Activated gamma-delta T cell treated with anti-CD3 and anti-CD28 coated beads, Interleukin-2, amount 50 U/mL, for 16 hours (primary cell): Measurements from ENCODE around the gene MYH10.
"Not testable (repeated sequence)": the region's sequence is repeated elsewhere in the genome, so short reads cannot be mapped to it uniquely, and the experiment has no call there.

ENCODE experiments used
- DNase-seq: peaks from one replicate; pipeline ENCODE4 v3.0.0-alpha.2; 2020; ENCODE audit warnings: low read depth

MYH10 gene

DNA sequence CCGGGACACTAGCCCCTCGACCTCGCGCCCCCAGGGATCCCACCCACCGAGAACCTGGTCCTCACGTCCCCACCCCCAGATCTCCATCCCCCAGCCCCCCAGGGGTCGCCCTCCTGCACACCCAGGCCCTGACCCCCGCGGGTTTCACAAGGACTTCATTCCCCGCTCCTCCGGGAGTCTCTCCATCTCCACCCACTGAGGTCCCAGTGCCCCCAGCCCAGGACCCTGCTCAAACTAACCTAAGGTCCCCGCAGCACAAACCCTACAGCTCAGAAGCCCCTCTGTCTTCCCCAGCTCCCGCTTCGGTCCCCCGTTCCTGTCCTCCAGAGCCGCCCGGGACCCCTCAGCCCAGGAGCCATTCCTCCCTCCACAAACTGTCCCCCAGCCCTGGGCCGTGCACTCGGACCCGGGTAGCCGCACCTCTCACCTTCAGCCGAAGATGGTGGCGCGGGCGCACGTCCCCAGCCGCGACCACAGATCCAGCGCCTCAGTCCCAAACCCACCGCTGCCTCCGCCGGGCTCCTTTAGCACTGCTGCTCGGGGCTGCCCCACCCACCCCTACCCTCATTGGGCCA, at the start of gene MYH10:
MYH10 (minus strand) TSS at position 499 of the 575 bp plus-strand sequence. CDS start 7,479 bp downstream, outside the sequence.
- DNase-seq: no peak

DNA sequence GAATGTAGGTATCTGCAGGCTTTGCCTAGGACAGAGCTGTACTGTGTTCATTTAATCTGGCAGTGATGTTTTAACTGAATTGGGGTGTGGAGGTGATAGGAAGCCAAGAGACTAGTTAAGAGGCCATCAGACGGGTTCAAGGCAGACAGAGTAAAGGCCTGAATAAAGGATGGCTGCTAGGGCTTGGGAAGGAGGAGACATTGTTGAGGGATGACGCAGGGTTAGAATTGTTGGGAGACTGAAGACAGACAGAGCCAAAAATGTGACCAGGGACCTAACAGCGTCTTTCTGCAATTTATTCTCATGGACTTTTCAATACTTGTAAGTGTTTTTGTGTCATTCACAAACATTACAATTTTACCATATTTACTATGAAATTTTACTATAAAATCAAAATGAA, 48.6 kb upstream of the MYH10 start:
- DNase-seq: no peak

DNA sequence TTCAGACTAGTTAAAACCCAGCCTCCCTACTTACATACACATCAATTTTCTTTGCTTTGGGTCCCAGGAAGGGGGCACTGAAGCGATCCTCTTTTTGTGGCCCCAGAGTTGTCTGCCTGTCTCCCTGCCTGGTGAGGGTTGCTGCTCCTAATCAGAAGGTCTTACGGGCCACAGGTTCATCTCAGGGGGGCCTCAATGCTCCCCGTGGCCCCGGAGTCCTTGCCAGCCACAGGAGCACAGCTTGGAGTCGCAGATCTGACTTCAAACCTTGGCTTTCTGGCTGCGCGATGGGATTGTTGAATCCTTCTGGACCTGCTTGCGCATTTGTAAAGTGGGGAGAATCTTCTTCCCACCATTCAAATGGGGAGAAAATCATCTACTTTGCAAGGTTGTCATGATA, 44.8 kb upstream of the MYH10 start:
- DNase-seq: no peak

DNA sequence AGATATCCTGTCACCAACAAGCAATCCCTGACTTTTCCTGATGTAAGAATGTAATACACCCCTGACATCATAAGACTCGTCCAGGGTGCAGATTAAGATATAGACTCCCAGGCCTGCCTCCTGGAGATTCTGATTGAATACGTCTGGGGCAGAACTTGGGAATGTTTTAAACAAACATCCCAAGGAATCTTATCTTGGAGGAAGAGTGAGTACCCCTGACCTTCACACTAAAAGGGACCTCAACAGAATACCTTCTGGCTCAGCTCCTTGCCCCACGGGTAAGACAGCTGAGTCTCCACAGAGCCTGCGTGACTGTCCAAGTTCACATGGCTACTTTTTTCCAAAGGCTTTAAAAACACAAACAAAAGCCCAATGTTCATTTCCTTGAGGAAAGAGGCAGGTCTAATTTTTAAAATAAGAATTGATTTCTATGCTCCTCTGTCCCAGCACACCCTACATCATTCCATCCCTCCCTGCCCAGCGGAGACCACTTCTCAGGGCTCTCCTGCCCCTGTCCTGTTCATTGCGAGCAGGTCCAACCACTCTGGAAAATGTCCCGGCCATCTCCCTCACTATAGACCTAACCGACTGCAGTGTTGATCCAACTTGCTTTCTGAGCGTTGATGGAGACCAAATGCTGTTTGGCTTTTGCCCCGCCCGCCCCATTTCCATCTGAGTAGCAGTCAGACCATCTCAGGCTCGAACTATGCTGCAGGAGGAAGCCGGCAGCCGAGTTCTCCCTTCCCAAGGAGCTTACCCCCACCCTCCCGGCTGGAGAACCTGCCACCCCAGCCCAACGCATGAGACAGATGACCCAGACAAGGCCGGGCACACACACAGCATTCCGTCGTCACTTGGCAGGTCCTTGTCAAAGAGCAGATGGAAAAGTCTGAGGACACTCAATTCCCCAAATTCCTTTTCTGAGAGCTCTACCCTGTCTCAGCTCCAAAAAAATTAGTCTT, 44.1 kb upstream of the MYH10 start:
- DNase-seq: no peak

DNA sequence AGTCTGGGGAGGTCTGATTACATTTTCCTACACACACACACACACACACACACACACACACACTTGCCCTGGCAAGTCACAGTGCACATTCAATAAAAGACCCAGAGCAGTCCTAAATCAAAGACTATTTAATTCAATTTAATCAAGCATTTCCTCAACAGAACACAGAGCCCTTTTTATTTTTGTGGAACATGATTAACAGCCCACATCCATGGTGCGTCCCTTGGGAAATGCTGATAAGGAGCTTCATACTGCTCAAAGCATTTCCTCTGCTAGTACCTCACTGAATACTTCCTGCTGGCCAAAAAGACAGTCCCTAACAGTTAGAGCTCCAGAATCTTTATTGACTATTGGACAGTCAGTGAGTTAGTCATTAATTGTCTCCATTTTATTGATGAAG, 43.1 kb upstream of the MYH10 start:
- no peak for DNase-seq

DNA sequence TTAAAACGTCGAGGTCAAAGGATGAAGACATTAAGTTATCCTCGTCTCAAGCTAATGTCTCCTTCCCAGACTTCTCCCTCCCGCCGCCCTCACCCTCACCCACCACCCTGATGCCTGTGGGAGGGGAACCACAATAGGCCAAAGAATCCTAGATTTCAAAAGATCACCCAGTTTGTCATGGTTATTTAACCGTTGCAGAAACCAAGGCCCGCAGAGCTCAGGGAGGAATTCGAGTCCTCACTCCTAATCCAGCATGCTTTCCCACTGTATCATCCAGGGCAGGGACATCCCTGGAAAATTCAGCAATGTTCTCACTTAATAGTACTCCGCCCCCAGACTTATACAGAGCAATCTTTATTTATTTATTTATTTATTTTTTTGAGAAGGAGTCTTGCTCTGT, 41.8 kb upstream of the MYH10 start:
- no peak for DNase-seq

DNA sequence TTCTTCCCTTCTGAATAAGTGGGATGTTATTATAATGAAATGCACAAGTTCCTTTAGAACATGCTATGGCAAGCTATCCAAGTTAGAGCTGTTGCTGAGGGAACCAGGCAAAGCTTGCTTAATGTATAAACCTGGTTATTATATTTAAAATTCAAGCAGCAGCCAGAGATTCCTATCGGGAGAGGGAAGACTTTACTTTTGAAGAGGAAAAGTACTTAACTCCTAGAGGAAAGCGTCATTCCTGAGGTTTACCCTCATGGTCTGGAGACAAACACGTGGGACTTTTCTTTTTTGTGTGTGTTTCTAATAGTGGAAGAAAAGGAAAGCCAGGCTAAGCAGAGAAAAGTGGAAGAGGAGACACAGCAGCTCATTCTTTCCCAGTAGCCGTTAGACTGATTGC, 39.9 kb upstream of the MYH10 start:
- no peak for DNase-seq

DNA sequence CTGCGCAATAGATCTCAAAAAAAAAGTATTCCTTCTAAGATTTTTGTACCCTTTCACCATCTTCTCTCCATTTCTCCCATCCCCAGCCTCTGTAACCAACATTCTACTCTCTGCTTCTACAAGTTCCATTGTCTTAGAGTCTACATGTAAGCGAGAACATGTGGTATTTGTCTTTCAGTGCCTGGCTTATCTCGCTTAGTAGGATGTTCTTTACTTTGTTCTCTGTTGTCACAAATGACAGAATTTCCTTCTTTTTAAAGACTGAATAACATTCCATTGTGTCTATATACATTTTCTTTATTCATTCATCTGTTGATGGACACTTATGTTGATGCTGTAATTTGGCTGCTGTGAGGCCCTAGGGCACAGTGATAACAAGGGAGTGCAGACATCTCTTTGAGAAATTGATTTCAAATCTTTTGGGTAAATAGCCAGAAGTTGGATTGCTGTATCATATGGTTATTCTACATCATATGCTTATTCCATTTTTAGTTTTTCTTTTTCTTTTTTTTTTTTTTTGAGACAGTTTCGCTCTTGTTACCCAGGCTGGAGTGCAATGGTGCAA, 37.7 kb upstream of the MYH10 start:
- no peak for DNase-seq

DNA sequence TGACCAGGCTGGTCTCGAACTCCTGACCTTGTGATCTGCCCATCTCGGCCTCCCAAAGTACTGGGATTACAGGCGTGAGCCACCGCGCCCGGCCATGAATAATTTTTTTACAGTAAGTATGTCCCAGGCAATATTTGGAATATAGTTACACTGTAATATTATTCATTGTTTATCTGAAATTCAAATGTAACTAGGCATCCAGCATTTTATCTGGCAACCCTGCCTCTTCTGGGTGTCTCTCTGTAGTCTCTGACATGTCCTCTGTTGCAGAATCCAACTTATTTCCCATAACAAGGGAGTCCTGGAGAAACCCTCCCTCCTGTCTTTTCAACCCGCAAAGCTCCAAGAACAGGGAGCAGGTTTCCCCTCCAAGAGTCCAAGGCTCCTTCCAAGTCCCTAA, 36.9 kb upstream of the MYH10 start:
- DNase-seq: no peak

DNA sequence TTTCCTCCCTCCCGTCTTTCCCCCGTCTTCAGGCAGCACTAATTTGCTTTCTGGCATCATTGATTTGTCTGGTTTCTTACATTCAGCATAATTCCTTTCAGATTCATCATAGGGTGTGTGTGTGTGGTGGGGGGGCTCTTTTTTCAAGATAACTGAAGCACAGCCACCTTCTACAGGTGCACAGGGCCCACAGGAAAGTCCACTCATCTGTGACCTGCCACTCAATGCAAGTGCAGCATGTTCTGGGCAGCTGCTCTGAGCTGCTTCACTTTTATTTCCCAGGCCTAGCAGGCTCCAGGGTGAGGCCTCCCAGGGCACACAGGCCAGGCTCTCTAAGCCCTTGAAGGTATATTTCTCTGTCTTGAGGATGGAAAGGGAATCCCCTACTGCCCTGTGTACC, 35.2 kb upstream of the MYH10 start:
- DNase-seq: no peak

DNA sequence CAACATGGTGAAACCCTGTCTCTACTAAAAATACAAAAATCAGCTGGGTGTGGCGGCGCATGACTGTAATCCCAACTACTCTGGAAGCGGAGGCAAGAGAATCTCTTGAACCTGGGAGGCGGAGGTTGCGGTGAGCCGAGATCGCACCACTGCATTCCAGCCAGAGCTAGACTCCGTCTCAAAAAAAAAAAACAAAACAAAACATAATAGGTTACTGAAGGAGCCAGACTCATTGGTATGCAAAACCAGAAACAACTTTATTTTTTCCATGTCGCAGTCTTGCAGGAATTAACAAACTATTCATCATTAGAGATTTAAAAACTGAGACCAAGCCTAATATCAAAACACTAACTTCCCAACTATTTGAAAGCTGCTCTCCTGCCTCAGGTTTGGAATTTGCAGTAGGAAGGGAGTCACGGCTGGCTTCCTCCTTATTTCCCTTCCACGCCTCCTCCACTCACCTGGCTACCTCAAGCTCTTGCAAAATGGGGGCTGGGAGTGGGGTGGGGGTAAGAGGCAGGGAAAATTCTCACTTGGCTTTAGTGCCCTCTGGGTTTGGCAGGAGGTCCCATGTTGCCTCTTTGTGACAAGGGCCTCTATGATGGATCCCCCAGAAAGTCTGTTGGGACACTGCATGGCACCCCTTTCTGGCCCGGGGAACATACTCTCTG, 34.1 kb upstream of the MYH10 start:
- DNase-seq: no peak

DNA sequence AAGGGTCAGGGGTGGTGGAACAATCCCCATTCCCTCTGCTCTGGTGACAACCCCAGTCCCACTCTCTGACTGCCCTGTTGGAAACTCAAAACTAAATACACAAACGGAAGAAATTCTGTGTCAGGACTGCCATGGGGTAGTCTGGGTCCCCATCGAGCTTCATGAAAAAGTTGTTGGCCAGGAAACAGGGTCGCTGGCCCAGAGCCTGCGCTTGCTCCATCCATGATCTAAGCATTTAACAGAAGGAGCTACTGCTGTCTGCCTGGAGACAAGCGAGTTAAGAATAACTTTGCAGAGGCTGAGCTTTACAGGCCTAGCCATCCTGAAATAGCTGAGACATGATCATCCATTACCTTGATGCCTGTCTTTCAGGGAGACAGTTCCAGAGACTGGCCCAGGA, 32.4 kb upstream of the MYH10 start:
- no peak for DNase-seq

DNA sequence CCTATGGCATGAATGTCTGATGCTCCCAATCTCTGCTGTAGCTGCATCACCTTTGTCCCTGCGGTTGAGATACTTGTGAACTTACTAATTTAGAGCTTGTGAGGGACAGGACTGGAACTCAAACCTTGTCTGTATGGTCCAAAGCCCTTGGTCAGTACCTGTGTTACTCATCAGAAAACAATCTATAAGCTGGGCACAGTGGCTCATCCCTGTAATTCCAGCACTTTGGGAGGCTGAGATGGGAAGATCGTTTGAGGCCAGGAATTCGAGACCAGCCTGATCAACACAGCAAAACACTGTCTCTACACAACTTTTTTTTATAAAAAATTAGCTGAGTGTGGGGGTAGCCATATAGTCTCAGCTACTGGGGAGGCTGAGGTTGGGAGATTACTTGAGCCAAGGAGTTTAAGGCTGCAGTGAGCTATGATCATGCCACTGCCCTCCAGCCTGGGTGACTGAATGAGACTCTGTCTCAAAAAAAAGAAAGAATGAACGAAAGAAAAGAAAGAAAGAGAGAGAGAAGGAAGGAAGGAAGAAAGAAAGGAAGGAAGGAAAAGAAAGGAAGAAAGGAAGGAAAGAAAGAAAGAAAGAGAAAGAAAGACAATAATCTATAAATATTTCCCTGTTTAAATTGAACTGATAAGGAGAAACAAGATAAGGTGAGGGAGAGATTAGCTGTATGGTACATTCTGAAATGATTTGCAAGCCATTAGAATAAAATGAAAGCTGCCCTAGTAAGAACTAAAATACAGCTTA, 31.7 kb upstream of the MYH10 start:
- no peak for DNase-seq

DNA sequence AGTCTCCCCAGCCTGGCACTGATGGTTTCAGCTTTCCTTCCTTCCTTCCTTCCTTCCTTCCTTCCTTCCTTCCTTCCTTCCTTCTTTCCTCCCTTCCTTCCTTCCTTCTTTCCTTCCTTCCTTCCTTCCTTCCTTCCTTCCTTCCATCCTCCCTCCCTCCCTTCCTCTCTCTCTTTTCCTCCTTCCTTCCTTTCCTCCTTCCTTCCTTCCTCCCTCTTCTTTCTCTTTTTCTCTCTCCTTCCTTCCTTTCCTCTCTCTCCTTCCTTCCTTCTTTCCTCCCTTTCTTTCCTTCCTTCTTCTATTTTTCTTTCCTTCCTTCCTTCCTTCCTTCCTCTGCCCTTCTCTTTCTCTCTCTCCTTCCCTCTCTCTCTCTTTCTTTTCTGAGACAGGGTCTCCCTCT, 30.2 kb upstream of the MYH10 start:
- not testable (repeated sequence) for DNase-seq

DNA sequence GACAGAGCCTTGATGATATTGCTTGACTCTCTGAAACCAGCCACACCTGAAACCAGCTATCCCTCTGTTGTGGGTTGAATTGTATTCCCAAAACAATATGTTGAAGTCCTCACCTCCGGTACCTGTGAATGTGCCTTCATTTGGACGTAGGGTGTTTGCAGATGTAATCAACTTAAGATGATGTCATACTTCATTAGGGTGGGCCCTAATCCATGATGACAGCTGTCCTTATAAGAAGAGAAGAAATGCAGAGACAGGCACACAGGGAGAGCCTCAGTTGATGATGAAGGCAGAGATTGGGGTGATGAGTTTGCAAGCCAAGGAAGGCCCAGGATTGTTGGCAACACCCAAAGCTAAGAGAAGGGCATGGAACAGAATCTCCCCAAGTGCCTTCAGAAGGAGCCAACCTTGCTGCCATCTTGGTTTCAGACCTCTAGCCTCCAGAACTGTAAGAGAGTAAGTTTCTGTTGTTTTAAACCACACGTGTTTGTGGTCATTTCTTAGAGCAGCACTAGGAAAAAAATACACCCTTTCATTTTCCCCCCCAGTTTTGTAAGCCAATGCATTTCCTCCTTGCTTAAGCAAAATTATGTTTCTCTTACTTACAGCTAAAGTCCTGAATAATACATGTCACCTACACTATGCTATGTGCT, 29.4 kb upstream of the MYH10 start:
- DNase-seq: no peak

DNA sequence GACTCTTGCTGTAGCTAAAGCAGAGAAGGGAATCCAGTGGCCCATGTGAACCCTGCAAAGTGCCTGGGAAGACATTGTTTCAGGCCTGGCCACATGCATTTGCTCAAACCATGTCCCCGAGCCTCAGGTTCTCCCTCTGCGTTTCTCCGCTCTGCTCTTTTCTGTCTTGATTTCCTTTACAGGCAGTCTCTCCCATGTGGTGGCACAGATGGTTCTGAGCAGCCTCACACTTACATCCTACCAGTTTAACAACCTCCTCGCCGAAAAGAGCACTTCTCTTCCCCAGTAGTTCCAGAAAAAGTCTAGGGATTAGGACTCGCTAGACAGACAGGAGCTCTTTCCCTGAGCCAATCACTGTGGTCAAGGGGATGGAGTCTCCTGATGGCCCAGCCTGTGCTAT, 28.3 kb upstream of the MYH10 start:
- DNase-seq: no peak

DNA sequence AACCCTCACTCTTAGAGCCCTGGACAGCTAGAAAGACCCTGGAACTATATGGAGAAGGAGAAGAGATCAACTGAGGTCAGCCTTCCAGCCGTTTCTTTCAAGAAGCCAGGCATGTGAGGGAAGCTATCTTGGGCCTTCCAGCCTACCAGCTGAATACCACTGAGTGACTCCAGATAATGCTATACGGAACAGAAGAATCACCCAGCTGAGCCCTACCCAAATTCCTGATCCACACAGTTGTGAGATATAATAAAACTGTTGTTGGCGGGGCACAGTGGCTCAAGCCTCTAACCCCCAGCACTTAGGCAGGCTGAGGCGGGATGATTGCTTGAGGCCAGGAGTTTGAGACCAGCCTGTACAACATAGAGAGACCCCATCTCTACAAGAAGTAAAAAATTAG, 26.2 kb upstream of the MYH10 start:
- no peak for DNase-seq

DNA sequence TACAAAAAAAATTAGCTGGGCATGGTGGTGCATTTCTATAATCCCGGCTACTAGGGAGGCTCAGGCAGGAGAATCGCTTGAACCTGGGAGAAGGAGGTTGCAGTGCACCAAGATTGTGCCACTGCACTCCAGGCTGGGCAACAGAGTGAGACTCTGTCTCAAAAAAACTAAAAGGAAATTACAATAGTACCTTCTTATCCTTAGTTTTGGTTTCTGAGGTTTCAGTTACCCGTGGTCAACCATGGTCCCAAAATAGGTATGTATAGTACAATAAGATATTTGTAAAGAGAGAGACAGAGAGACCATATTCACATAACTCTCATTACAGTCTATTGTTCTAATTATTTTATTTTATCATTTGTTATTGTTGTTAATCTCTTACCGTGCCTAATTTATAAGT, 24.3 kb upstream of the MYH10 start:
- no peak for DNase-seq

DNA sequence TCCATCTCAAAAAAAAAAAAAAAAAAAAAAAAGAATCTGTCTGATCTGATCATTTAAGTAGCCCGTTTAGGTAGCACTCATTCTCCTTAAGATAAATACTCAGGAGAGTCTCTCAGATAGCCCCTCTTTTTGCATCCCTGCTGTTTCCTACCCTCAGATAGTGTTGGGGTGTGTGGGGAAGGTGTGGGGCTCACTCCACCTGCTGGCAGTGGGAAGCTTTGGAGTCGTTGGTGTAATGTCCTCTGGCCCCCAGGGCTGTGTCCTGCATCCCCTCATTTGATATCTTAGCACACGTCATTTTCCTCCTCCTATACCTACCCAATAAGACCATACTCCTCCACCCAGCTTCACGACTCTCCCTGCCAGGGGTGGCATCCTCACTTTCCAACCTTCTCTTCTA, 20.5 kb upstream of the MYH10 start:
- DNase-seq: no peak

DNA sequence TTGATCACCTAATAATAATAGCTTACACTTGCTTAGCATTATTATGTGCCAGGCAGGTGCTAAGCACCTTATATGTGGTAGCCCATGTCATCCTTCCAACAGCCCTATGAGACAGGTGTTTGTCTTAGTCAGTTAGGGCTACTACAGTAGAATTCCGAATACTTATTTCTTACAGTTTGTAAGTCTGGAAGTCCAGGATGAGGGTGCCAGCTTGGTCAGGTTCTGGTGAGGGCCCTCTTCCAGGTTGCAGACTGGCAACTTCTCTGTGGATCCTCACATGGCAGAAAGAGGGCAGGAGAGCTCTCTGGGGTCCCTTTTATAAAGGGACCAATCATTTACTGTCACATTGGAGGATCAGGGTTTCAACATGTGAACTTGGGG, 19.6 kb upstream of the MYH10 start:
- no peak for DNase-seq
